Esophagus (tissue), 2 donors: ENCODE data around the gene POFUT2. TPM values are rescaled to one million over a fixed set of nuclear protein-coding genes. Genes with fewer than 3 reads are reported as not detected.

Source experiments
- H3K27ac ChIP-seq, 2 donors: one replicate each; pipeline ENCODE4 v1.5.1; 2013; ENCODE audit warnings: low read depth in 2 of 2, mild to moderate bottlenecking in 2 of 2, inconsistent platforms in 1 of 2, low read length in 1 of 2, moderate library complexity in 1 of 2
- H3K27me3 ChIP-seq, 2 donors: one replicate each; pipeline ENCODE4 v1.6.1; 2013; ENCODE audit warnings: low read length in 2 of 2, control low read depth in 1 of 2, mild to moderate bottlenecking in 1 of 2; ENCODE audit not compliant: insufficient read depth in 2 of 2, control insufficient read depth in 1 of 2
- H3K36me3 ChIP-seq, 2 donors: one replicate each; pipeline ENCODE4 v1.6.1; 2013; ENCODE audit warnings: low read length in 1 of 2; ENCODE audit not compliant: control insufficient read depth in 2 of 2, insufficient read depth in 2 of 2
- H3K4me1 ChIP-seq, 2 donors: one replicate each; pipeline ENCODE4 v1.6.1; 2013; ENCODE audit warnings: low read length in 1 of 2; ENCODE audit not compliant: control insufficient read depth in 2 of 2, insufficient read depth in 2 of 2
- H3K4me3 ChIP-seq, 2 donors: one replicate each; pipeline ENCODE4 v1.5.1; 2013; ENCODE audit warnings: low read length in 2 of 2, mild to moderate bottlenecking in 2 of 2, low read depth in 1 of 2, moderate library complexity in 1 of 2
- H3K9me3 ChIP-seq, 2 donors: one replicate each; pipeline ENCODE4 v1.6.1; 2013; ENCODE audit warnings: mild to moderate bottlenecking in 2 of 2, low read depth in 1 of 2, low read length in 1 of 2, moderate library complexity in 1 of 2; ENCODE audit not compliant: control insufficient read depth in 2 of 2, insufficient read depth in 1 of 2
- WGBS, 2 donors: extraction: QIAGEN DNeasy Blood & Tissue Kit; methylation state at CpG; one replicate each; pipeline ENCODE4 v1.1.7; 2013; 5-methylcytosine and 5-hydroxymethylcytosine counted together
- polyA plus RNA-seq, 2 donors: library from polyadenylated mRNA; stranded (reverse); fragments of 200-250 nt; gene quantifications; one replicate each; pipeline ENCODE4 v1.2.3, GENCODE V29; 2013
- donor health status: healthy with polysubstance abuse.
- donor health status: Bipolar disorder and iron deficiency.

POFUT2 gene
- polyA plus RNA-seq, 2 donors: 6.4 to 13.3 TPM

DNA sequence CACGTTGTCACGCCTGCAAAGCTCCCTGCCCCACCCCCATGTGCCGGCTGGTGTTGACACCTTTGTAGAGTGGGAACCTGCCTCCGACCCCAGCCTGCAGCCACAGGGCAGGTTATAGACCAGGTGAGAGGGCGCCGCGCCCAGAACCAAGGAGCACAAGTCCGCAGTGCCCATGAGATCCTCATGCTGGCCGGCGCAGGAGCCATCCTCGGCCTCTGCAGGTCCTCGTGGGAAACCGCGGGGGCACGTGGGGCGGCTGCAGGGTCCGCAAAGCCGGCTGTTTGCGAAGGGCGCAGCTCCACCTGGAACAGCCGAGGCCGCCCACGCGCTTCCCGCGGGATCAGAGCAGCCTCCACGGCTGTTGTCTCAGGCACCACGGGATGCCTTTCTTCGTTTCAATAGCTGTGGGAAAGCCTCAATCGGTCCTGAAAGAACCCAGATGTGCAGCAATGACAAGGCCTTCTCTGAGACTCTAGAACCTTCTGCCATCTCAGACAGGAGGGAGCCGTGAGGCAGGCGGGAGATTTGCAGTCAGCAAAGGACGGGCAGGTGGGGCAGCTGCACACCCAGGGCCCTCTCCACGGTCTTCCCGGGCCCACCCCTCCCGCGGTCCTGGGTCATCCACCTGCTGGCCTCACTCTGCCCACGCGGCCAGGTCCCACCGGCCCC is 29.9 kb downstream of the POFUT2 start:
- Histone ChIP-seq H3K27ac (no peak overlapping the region), H3K4me1 (no peaks in the 10 kb centered on the region), H3K36me3 (no peaks in the 10 kb centered on the region), H3K4me3 (no peak overlapping the region), H3K9me3 (peaks cover 0 to 3% of the 10 kb centered on the region in 2 donors), H3K27me3 (no peaks in the 10 kb centered on the region)
- WGBS, 2 donors: 70 to 72% methylated on average over 40 of the region's 40 CpGs

DNA sequence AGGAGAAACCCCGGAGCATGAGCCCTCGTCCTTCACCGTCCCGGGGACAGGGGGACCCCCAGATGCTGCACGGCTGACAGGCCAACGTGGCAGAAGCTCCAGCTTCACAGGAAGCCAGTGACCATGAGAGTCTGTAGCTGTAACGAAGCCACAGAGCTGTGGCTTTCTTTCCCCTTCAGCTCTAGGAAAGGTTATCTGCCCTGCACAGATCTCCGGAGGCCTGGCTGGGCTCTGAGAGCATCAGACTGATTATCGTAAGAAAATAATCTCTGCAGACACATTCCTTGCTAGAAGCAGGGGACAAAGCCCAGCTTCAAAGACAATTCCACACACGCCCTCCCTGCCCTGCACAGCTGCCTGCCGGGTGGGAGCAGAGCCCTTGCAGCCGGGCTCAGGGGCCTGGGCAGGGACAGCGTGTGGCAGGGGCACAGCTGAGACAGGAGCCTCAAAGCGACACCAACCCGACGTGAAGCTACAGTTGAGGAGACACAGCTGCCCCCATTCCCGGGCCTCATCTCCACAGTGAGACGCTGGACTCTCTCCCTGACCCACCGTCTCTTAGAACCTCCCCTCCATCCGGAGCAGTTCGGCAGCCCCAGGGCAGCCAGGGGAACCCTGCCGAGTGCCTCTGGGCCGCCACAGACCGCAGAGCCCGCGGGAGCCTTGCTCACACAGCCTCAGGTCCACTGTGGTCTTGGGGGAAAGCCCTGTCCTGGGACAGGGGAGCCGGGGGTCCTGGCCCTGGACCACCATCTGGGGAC is 30.6 kb downstream of the POFUT2 start:
- Histone ChIP-seq H3K4me3 (no peak overlapping the region), H3K36me3 (no peaks in the 10 kb centered on the region), H3K4me1 (no peaks in the 10 kb centered on the region), H3K27ac (no peak overlapping the region), H3K9me3 (peaks cover 0 to 3% of the 10 kb centered on the region in 2 donors), H3K27me3 (no peaks in the 10 kb centered on the region)
- WGBS, 2 donors: 44 to 49% methylated on average over 26 to 27 of the region's 27 CpGs

DNA sequence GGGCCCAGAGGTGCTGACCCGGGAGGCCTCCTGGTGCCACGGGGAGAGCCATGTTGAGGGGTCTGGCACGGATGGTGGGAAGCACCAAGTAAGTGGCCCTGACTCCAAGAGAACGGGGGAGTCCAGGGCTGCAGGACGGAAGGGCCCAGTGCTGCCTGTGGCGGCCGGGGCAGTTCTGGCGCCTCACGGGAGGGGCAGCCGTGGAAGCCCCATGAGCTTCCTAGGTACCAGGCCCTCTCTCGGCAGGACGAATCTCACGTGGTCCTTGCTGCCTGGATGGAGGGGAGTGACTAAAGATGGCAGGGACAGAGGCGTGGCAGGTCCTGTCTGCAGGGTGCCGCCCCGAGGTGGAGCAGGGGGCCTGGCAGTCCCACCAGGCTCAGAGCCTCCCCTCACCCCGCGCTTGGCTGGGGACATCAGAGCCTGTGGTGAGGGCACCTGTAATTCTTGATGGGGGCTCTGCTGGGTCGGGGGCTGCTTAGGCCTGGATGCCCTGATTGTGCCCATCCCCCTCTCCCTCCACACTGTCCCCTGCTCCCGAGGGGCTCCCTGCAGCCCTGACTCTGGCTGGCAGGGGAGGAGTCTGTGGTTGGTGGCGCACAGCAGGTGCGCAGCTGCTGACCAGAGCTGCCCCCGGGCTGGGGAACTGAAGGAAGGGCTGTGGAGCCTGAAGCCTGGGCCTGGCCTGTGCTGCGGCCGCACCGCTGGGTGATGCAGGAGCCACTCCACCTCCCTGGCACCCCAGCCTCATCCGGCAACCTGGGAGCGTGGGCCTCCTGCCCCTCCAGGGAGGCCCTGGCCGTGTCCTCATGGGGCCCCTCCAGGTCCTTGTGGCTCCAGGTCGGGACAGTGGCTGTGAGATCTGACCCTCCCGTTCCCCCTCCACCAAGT is 31.4 kb downstream of the POFUT2 start:
- H3K9me3 ChIP-seq: peaks cover 0 to 3% of the 10 kb centered on the region in 2 donors
- no peak overlapping the region for H3K4me3 ChIP-seq
- 79 to 85% methylated on average over 30 to 31 of the region's 31 CpGs for WGBS, 2 donors
- no peaks in the 10 kb centered on the region for H3K4me1 ChIP-seq
- H3K36me3 ChIP-seq: no peaks in the 10 kb centered on the region
- H3K27ac ChIP-seq: no peak overlapping the region
- H3K27me3 ChIP-seq: no peaks in the 10 kb centered on the region

DNA sequence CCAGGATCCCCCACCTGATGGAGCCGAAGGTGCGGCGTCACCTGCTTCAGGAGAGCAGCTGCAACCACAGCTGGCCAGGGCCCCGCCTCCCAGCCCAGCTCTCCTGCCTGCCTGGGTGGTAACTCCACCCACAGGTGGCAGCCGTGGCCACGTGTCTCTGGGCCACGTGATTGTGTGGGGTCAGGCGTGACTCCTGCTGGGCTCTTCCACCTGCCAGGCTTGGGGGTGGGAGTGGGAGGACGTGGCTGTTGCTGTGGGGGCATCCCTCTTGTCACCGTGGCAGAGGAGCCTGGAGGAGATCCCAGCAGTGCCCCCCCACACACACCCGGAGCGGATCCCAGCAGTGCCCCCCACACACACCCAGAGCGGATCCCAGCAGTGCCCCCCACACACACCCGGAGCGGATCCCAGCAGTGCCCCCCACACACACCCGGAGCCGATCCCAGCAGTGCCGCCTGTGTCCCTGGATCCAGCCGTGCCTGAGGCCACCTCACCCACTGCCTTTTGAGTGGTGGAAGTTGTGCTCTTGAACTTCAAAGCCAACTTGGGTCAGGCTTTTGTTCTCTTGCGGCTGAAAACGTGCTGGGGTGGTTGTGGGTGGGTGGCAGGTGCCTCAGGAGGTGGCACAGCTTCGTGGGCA is 32.2 kb downstream of the POFUT2 start:
- Histone ChIP-seq H3K27ac (no peak overlapping the region), H3K4me1 (no peaks in the 10 kb centered on the region), H3K9me3 (peaks cover 0 to 3% of the 10 kb centered on the region in 2 donors), H3K36me3 (no peaks in the 10 kb centered on the region), H3K4me3 (no peak overlapping the region), H3K27me3 (no peaks in the 10 kb centered on the region)
- WGBS, 2 donors: 63% methylated on average over 22 of the region's 22 CpGs

DNA sequence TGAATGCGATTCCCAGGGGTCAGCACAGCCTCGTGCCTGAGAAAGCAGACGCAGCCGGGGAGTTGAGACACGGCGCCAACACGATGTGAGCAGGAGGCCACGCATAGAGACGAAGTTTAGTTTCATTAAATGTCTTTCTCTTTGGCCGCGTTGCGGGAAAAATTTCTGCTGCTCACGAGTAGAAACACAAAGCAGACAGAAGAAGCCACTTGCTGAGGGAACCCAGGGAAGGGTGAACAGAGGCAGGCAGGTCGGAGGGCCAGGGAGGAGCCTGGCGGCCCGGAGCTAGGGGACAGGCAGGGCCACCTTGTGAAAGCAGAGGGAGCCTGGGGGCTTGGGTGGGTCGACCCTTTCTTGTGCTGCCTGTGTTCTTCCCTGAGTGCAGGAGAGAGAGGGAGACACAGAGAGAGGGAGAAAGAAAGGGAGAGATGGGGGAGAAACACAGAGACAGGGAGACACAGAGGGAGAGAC is 33.2 kb downstream of the POFUT2 start:
- WGBS, 2 donors: 80 to 84% methylated on average over 17 of the region's 17 CpGs
- H3K27me3 ChIP-seq: no peaks in the 10 kb centered on the region
- no peaks in the 10 kb centered on the region for H3K4me1 ChIP-seq
- H3K9me3 ChIP-seq: peaks cover 0 to 3% of the 10 kb centered on the region in 2 donors
- no peak overlapping the region for H3K4me3 ChIP-seq
- no peak overlapping the region for H3K27ac ChIP-seq
- no peaks in the 10 kb centered on the region for H3K36me3 ChIP-seq

DNA sequence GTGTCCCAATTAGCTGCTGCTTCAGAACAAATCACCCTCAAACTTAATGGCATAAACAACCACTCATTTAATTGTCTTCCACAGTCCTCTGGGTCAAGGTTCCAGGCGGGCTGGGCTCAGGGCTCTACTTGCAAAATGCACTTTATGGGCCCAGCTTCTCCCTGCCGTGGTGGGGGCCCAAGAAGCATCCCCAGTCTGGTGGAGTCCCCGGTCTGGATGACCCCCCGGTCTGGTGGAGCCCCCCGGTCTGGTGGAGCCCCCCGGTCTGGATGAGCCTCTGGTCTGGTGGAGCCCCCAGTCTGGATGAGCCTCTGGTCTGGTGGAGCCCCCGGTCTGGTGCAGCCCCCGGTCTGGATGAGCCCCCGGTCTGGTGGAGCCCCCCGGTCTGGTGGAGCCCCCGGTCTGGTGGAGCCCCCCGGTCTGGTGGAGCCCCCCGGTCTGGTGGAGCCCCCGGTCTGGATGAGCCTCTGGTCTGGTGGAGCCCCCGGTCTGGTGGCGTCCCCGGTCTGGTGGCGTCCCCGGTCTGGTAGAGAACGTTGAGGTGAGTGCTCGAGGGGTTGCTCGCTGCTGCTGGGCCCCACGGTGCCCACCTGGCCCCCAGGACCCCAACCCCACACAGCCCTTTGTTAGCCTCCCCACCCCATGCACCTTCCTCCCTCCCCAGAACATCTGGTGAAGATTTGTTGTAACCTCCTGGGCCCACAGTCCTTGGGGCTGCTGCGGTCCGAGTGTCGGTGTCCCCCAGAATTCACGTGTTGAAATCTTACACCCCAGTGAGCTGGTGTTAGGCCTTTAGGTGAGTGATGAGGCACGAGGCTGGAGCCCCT is 33.8 kb downstream of the POFUT2 start:
- H3K27me3 ChIP-seq: no peaks in the 10 kb centered on the region
- 81 to 90% methylated on average over 17 to 28 of the region's 28 CpGs for WGBS, 2 donors
- H3K27ac ChIP-seq: no peak overlapping the region
- H3K36me3 ChIP-seq: no peaks in the 10 kb centered on the region
- peaks cover 0 to under 1% of the 10 kb centered on the region in 2 donors for H3K4me1 ChIP-seq
- peaks cover 0 to 3% of the 10 kb centered on the region in 2 donors for H3K9me3 ChIP-seq
- no peak overlapping the region for H3K4me3 ChIP-seq

DNA sequence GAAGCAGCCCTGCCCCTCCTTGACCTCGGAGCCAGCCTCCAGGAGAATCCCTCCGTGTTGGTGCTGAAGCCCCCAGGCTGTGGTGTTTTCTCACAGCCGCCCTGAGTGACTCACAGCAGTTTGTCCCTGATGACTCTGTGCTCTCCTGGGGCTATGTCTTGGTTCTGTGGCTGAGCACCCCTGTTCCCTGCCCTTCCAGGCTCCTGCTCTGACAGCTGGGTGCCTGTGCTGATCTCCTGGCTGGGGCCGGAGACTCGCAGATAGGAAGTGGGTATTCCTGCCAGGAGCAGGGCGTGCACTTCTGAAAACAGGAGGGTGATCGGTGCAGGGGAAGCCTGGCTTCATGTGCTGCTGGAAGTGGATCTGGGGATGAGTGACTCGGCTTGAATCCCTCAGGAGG is 34.5 kb downstream of the POFUT2 start:
- Histone ChIP-seq H3K4me3 (no peak overlapping the region), H3K27me3 (no peaks in the 10 kb centered on the region), H3K36me3 (no peaks in the 10 kb centered on the region), H3K9me3 (peaks cover 0 to 3% of the 10 kb centered on the region in 2 donors), H3K4me1 (peaks cover 0 to 4% of the 10 kb centered on the region in 2 donors), H3K27ac (no peak overlapping the region)
- 31 to 49% methylated on average over 8 of the region's 8 CpGs for WGBS, 2 donors

DNA sequence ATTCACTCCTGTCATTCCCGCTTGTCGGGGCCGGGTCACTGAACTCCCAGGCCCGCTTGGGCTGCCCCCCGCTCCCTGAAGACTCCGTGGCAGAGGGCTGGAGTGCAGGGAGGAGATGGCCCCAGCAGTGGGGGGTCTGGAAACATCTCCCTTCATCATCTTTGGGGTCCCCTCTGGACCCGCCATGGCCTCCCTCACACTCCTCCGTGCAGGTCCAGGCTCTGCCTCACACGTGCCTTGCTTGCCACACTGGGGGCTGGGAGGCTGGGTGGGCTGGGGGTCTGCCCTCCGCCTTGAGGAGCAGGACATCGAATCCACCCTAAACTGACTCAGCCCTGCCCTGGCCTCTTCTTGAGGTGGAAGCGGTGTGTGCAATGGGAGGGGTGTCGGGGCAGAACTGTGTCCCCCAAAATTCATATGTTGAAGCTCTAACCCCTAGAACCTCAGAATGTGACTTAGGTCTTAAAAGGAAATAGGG is 35.2 kb downstream of the POFUT2 start:
- peaks cover 0 to 4% of the 10 kb centered on the region in 2 donors for H3K4me1 ChIP-seq
- 88 to 93% methylated on average over 13 of the region's 13 CpGs for WGBS, 2 donors
- H3K27me3 ChIP-seq: no peaks in the 10 kb centered on the region
- no peak overlapping the region for H3K27ac ChIP-seq
- no peak overlapping the region for H3K4me3 ChIP-seq
- H3K36me3 ChIP-seq: no peaks in the 10 kb centered on the region
- H3K9me3 ChIP-seq: peaks cover 0 to 3% of the 10 kb centered on the region in 2 donors
